ENCODE results near the gene SCARB1.

Gene SCARB1

GRCh38 chr12:124755801-124756148 is 107.9 kb downstream of the SCARB1 start:
- no peak for DNase-seq

- peak; percentile 48 to 56 for DNase-seq
Measured at GRCh38 chr12:124754949-124755800, 108.5 kb downstream of the SCARB1 start.

DNA sequence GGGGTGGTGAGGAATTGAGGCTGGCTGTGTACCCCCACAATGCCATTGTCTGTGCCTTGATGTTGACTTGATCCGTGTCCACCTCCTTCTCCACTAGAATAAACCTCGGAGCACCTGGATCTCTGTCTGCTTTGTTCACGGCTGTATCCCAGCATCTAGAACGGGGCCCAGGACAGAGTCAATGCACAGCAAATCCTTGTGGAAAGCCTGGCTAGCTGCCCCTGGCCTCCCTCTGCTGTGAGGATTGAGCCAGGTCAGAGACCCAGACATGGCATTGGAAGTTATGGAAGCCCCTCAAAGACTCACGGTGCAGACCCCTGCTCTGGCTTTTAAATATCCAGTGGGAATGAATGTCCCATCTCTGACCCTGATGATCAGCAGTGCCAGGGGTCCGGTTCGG is 109.2 kb downstream of the SCARB1 start:
- no peak for DNase-seq

GRCh38 chr12:124753993-124754392 is 109.7 kb downstream of the SCARB1 start:
- DNase-seq: no peak

DNA sequence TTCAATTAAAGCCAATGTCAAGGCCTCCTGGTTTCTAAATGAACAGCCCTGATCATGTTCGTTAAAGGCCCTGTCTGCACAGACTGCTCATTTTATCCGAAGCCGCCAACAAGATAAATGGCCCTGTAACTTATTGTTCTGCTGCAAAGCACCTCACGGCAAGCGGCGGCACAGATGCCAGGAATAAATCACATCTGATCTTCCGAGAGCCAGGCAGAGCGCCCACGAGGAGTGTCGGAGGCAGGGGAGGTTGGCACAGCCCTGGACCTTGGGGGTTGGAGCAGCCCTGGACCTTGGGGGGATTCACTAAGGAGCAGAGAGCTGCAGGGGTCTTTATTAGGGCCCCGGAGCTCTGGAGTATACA is 110.5 kb downstream of the SCARB1 start:
- DNase-seq: peak in 1 of 2 experiments; percentile 13

- DNase-seq: no peak
Measured at GRCh38 chr12:124752437-124753227, 111.0 kb downstream of the SCARB1 start.

GRCh38 chr12:124751654-124752355 is 111.9 kb downstream of the SCARB1 start:
- no peak for DNase-seq

DNA sequence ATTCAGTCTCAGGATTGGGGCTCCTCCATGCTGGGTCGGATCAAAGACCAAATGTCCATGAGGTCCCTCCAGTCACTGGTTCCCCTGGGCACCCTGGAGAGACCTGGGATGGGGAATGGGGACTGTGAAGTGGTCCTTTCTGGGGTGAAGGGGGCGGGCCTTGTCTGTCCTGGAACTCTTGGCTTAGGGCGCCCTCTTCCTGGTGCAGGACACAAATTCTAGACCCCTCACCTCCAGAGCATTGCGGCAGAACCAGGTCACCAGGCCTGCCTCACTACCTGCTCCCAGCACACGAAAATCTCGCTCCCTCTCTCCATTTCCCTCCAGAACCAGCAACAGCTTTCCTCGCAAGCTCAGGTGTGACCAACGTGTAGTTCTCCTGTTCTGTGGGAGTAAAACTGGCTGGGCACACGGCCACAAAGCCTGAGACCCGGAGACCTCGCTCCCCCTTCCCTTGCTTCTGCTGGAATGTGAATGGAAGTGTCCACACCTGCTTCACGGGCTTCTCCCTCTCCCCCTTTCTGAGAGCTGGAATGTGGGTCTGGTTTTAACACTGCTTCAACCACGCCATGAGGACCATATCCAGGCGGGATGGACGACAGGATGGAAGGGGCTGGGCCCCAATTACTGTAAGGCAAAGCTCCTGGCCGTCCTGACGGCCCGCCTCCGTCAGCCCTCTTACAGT is 112.7 kb downstream of the SCARB1 start:
- no peak for DNase-seq

DNA sequence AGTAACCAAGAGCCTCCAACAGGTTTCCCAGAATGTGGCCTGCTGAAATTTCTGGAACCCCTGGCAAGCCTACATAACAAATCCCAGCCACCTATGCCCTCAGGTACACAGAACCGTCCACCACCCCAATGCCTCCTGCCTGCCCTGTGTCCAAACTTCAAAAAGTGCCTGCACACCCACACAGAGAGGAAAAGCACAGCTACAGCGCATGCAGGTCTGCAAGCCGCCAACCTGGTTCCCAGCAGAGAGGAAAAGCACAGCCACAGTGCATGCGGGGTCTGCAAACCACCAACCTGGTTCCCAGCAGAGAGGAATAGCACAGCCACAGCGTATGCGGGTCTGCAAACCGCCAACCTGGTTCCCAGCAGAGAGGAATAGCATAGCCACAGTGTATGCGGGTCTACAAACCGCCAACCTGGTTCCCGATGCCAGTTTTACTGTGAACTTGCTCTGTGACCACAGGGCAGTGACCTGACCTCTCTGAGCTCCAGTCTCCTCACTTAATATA is 113.5 kb downstream of the SCARB1 start:
- DNase-seq: no peak

DNA sequence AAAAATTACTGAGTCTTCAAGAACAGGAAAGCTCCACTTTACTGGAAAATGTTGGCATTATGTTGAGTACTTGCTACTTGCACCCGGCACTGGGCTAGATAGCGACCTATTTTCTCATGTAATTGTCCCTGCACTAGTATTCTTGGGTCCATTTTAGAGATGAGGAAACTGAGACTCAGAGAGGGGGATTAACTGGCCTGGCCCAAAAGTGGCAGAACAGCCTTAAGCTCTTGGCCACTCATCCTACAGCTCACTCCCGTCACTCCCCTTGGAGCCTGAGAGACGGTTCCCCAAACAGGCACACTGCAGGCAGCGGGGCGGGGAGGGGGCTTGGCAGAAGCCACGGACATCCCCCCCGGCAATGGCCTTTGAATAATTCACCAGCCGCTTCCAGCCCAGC is 113.9 kb downstream of the SCARB1 start:
- no peak for DNase-seq

GRCh38 chr12:124747426-124748161 is 116.1 kb downstream of the SCARB1 start:
- no peak for DNase-seq

DNA sequence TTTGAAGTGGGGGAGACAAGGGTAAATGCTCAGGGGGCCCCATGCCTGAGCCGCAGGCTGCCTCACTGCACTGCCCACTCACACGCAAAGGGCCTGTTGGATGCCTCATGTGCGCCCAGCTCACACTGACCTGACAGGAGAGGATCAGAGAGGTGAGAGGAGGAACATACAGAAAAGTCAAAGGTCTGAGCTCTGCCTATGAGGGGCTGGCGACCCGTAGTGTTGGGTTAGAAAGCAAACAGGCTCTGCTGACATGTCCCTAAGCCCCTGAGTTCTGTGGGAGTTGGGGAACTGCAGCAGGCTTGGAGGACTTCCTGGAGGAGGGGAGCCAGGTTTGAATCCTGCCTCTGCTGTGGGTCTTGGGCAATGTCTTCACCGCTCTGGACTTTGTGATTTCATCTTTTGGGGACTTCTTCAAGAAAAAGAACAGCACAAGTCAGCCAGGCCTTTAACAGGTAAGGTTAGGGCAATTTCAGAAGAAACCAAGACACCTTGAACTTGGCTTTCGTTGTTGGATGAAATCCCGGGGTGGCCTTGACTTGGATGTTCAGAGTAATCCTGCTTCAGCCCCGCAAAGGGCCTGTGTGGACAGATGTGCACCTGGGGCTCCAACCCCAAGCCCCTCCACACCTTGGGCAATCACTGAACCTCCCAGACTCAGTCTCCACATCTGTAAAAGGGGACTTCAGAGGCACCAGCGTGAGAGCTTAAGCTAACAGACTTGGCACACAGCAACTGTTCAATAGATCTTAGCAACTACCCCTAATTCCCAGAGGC is 116.8 kb downstream of the SCARB1 start:
- no peak for DNase-seq

DNA sequence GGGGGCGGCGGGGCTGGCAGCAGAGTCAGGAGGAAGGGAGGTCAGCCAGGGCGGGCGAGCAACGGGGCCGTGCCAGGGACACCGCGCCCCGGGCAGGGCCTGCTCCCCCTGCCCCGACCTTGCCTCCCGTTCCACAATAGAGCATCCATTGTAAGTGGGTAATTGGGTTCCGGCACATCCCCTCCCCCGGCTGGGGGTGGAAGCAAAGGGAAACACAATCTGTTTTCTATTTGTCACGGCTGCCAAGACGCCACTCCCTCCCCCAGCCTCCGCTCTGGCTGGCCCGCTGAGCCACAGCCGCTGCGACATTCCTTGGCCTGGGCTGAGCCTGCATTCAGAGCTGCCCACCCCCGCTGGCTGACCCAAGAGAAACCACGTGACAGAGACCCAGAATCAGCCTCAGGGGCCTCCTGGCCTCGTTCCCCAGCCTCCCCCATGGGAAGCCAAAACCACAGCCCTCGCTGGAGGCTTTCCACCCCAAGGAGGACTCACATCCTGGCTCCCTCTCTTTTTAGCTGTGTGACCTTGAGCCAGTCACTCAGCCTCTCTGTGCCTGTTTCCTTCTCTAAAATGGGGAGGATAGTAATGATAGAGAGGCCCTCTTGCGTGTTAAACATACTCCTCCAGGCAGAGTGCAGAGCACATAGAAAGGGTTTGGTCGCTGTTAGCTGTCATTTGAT is 117.6 kb downstream of the SCARB1 start:
- DNase-seq: peak; percentile 76 to 86

DNA sequence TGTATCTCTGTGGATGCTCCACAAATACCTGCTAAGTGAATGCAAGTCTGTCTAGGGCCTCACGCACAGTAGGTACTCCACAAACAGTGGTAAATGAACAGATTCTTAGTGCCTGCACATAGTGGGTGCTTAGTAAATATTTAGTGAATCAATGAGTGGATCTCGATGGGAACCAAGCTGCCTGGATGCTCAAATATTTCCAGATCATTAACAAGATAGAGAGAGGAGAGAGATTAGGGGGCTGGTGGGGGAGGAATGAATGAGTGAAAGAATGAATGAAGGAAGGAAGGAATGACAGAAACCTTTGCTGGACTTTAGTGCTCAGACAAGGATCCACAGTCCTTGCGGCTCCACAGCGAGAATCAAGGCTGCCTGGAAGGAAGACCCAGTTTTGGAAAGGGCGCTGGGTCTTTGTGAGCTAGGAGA is 118.2 kb downstream of the SCARB1 start:
- DNase-seq: no peak

DNA sequence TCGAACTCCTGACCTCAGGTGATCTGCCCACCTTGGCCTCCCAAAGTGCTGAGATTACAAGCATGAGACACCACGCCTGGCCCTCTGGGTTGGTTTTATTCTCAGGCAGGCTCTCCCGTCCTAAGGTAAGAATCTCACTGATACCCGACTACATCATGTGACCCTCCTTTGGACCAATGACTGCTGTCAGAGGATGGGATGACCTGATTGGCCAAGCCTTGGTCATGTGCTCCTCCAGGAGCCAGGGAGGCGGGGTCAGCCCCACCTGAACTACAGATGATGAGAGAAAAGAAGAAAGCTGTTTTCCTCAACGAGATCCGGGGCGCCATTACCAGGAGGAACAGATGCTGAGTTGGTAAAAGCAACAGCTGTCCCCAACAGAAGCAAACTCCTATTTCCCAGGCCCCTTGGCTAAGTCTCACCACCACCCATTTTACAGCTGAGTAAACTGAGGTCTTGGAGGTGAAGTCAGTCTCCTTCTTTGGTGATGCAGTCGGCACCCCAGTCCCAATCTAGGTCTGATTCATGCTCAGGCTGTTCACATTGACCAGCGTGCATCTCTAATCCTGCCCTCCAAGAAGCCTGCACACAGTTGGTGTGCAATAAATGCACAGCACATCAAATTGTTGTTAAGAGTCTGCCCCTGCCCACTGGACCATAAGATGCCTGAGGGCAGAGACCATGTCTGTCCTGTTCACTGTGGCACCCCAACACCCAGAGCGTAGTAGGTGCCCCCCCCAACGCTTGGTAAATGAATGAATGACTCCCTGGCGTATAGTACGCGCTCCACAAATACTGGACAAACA is 118.8 kb downstream of the SCARB1 start:
- DNase-seq: peak in 1 of 2 experiments; percentile 13

DNA sequence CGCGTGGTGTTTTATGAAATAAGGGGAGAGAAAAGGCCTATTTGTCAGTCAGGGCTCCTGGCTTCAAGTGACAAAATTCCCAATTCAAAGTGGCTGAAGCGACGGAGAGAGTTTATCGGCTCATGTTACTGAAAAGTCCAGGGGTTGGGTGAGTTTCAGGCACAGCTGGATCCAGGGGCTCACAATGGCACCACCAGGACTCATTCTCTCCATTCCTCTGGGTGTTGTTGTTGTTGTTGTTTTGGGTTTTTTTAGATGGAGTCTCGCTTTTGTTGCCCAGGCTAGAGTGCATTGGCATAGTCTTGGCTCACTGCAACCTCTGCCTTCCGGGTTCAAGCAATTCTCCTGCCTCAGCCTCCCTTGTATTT is 119.4 kb downstream of the SCARB1 start:
- DNase-seq: no peak

- no peak for DNase-seq
Measured at GRCh38 chr12:124743479-124744272, 120.0 kb downstream of the SCARB1 start.

- no peak for DNase-seq
Measured at GRCh38 chr12:124742678-124743077, 121.0 kb downstream of the SCARB1 start.

GRCh38 chr12:124742111-124742510 is 121.6 kb downstream of the SCARB1 start:
- no peak for DNase-seq
